ENCODE data around the gene VWF.
"Not testable (repeated sequence)": the region's sequence is repeated elsewhere in the genome, so short reads cannot be mapped to it uniquely, and the experiment has no call there.

- not testable (repeated sequence) for TF ChIP-seq EP300, CTCF, POLR2AphosphoS5 (IDR thresholded peaks at IDR 0.05)
These were observed 113.7 kb downstream of the VWF start for GRCh38 chr12:6010631-6011350.

Measured in gastroesophageal sphincter (tissue), 3 donors.